HTR-8/SVneo (cell line): Measurements from ENCODE around the gene LYAR.
"Not testable (repeated sequence)": the region's sequence is repeated elsewhere in the genome, so short reads cannot be mapped to it uniquely, and the experiment has no call there.

Experiments used
- DNase-seq: peaks from one replicate; pipeline ENCODE4 v3.0.0; 2011; ENCODE audit warnings: low spot score, mixed read lengths; ENCODE audit not compliant: insufficient read length
- FAIRE-seq: peaks from 2 replicates; lab custom pipeline; 2011; peaks lifted over from hg19 to GRCh38; lab: Jason Lieb, UNC

LYAR gene

DNA sequence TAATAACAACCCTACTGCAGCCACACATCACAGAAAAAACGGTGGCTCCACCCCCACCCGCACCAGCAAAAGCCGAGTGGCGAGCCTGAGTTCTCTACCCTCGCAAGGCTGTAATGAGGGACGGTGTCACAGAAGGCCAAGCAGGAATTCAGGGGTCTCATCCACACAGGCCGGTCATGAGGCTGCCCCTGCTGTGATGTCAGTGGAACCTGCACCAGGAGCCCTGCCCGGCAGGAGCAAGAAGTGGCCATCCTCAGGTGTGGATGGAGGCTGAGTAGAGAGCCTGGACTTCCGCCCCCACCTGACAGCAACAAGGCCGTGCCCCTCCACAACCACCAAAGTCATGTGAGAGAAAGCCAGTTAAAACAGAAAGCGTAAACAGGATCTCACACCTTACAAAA, 20.6 kb downstream of the LYAR start:
- FAIRE-seq: no peak
- no peak for DNase-seq

DNA sequence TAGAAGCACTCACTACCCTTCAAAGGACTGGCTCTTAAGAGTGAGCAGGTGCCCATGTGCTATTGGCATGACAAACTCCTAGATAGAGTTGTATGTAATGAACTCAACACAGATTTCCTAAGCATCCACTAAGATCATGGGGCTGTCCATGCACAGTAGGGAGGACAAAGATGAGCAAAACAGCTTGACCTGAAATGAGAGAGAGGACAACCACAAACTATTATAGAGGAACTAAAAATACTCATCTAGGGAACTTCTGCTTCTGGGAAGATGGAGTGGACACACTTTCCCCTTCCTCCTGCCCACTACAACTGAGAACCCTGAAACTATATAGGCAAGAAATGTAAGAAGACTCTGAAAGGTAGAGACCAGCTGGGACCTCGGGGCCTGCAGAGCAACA, 21.2 kb downstream of the LYAR start:
- FAIRE-seq (no peak), DNase-seq (no peak)

- DNase-seq: no peak
- FAIRE-seq: no peak
Measured at GRCh38 chr4:4267981-4268380, 22.0 kb downstream of the LYAR start.

- FAIRE-seq: no peak
- peak; percentile 63 for DNase-seq
Measured at GRCh38 chr4:4260185-4260751, 29.7 kb downstream of the LYAR start.

GRCh38 chr4:4259484-4260100, 30.4 kb downstream of the LYAR start:
- FAIRE-seq (no peak), DNase-seq (no peak)

DNA sequence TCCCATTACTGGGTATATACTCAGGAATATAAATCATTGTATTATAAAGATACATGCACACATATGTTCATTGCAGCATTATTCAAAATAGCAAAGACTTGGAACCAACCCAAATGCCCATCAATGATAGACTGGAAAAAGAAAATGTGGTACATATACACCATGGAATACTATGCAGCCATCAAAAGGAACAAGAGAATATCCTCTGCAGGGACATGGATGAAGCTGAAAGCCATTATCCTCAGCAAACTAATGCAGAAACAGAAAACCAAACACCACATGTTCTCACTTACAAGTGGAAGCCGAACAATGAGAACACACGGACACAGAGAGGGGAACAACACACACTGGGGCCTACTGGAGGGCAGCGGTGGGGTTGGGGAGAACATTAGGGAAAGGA, 32.2 kb downstream of the LYAR start:
- DNase-seq, FAIRE-seq: not testable (repeated sequence)

DNA sequence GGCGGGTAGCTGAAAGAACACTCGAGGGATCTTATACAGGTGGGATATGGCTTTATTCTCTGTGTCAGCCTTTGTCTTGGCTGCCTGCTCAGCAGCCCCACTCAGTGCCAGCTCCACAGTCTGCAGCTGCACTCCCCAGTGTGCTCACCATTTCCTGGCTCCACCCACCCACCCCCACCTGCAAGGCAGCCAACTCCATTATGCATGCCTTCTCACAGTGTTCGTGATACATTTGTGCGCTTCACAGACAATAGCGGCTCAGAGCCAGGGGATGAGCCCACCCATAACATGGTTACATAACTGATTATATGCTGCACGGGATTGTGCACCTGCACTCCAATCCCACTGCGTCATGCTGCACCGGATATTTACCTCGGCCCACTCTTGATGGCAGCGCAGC, 33.2 kb downstream of the LYAR start:
- FAIRE-seq: peak; percentile 20
- no peak for DNase-seq

DNA sequence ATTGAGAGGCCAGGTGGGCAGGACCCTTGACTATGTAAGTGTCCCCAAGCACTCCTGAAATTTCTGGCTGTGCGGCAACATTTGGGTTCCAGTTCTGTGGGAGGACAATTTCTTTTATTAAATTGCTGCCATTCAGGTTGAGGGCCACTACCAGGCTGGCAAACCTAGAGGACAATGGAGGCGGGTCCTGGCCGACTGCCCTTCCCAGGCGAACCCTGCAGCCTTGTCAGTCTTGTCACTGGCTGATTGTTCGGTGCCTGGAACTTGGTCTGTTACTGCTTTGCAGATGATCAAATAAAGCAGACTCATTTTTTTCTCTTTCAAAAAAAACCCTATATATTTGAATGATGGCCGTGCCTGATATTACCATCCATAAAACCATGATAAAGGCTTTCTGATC, 35.3 kb downstream of the LYAR start:
- DNase-seq (no peak), FAIRE-seq (no peak)

GRCh38 chr4:4254199-4254598, 35.8 kb downstream of the LYAR start:
- FAIRE-seq: no peak
- no peak for DNase-seq

GRCh38 chr4:4249866-4250265, 40.1 kb downstream of the LYAR start:
- DNase-seq: no peak
- no peak for FAIRE-seq

DNA sequence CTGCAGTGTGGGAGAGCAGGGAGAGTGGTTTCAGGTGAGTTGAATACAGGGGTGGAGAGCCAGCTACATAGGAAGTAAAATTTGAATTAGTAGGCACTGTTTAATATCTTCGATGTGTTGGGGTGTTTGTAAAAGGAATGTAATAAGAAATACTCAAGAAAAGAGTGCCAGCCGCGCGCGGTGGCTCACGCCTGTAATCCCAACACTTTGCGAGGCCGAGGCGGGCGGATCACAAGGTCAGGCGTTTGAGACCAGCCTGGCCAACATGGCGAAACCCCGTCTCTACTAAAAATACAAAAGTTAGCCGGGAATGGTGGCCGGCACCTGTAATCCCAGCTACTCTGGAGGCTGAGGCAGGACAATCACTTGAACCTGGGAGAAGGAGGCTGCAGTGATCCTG, 40.6 kb downstream of the LYAR start:
- DNase-seq, FAIRE-seq: not testable (repeated sequence)

- DNase-seq: no peak
Measured at GRCh38 chr4:4248885-4249203, 41.1 kb downstream of the LYAR start.

GRCh38 chr4:4248029-4248884, 41.7 kb downstream of the LYAR start, which contains the start of gene TMEM128:
TSS of gene TMEM128 (minus strand) at chr4:4248223. CDS start at chr4:4248202, 21 bp downstream.
- peak; percentile 58 for FAIRE-seq
- peak; percentile 95 for DNase-seq

More at GRCh38 chr4:4248885-4249203, 41.1 kb downstream of the LYAR start:
- FAIRE-seq: no peak

- no peak for DNase-seq
- no peak for FAIRE-seq
Measured at GRCh38 chr4:4247696-4248028, 42.3 kb downstream of the LYAR start.

DNA sequence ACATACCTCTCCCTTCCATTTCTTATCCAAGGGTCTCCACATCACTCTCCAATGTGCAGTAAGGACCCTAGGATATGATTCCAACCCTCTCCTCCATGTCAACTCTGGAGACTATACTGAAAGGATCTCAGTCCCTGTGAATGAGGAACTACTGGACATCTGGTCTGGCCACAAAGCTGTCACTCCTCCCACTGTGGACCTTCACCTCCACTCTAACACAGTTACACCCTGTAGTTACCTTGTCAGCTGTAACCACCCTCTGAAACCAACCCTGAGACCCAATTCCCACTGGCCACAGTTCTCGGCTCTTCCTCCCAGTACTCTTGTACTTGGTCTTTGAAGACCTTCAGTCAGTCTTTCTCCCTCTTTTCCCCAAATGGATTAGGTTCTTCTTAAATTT, 44.8 kb downstream of the LYAR start:
- no peak for DNase-seq
- no peak for FAIRE-seq

- FAIRE-seq: peak; percentile 59
Measured at GRCh38 chr4:4239551-4239950, 50.4 kb downstream of the LYAR start.

DNA sequence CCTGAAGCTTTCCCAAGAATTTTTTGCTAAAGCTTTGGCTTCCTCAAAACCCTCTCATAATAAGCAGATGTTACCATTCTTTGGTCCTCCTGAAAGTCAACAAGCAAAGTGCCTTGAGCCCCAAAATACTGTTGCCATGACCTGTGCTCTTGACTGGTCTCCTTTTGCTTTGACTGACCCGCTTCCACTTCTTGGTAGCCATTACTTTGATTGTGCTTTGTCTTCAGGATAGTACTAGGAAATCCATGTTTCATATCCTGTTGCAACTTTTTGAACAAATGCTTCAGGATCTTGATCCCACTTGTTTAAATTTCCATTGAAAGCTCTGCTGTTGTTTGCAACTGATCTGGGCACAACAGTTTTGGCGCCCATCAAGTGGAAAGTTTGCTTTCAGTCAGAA, 56.3 kb downstream of the LYAR start:
- no peak for FAIRE-seq

More at GRCh38 chr4:4239551-4239950, 50.4 kb downstream of the LYAR start:
- not testable (repeated sequence) for DNase-seq

GRCh38 chr4:4228356-4228668, 61.6 kb downstream of the LYAR start:
- FAIRE-seq (no peak), DNase-seq (no peak)

More for the DNA sequence above, 56.3 kb downstream of the LYAR start:
- no peak for DNase-seq

GRCh38 chr4:4227510-4228355, 62.2 kb downstream of the LYAR start:
- no peak for FAIRE-seq

GRCh38 chr4:4226606-4227438, 63.1 kb downstream of the LYAR start, which contains the start of gene OTOP1:
TSS of gene OTOP1 (minus strand) at chr4:4226929. CDS start at chr4:4226864, 65 bp downstream.
- FAIRE-seq: no peak

More at GRCh38 chr4:4227510-4228355, 62.2 kb downstream of the LYAR start:
- no peak for DNase-seq

More at GRCh38 chr4:4226606-4227438, 63.1 kb downstream of the LYAR start, which contains the start of gene OTOP1:
- no peak for DNase-seq
